ENCODE results near the gene MAP3K1.

Gene MAP3K1

DNA sequence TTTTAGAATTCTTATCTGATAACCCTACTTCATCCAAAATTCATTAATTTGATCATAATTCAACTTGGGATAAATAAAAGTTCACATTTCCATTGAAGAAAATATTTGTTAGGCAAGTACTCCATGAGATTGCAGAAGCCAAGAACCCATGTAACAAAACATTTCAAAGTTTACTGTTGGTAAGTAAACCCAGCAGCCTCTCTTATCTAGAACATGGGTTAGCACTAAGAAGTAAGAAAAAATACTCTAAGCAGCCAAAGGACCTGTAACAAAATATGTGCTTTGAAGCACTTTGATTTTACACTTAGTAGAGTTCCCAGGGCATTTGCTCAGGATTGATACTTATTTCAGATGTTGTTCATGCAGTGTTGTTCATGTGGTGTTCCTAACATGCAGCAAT, 8.7 kb downstream of the MAP3K1 start:
- Histone ChIP-seq H3K36me3 (ENCODE audit: insufficient read depth, low read length) (no peaks in the 10 kb centered on the region), H3K9me3 (ENCODE audit: control insufficient read depth, insufficient read depth, low read length) (no peaks in the 10 kb centered on the region), H3K4me1 (ENCODE audit: insufficient read depth, low read length) (peaks cover 10% of the 10 kb centered on the region; the same call in 1 of the 2 replicates), H3K9ac (ENCODE audit: low read depth, low read length) (no peak overlapping the region)

DNA sequence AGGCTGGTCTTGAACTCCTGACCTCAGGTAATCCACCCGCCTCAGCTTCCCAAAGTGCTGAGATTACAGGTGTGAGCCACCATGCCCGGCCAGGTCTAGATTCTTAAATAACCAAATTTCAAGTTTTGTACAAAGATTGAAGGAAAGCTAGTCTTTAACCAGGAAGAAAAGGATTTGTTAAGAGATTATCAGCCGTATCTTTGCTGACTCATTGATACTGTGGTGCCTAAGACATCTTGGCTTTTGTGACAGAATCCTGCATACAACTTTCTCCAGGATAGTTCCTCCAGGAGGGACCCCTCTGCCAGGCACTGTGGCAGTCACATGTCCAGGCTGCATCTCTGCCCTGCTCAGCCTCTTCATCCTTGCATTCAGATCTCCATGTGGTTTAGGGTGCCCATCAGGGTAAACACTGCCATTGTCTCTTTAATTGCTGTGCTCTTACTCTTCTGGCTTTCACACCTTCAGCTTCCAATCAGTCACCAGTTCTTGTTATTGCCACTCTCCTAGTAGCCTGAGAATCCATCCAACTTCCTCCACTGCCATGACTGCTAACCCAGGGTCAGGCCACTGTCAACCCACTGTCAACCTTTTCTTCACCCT, 10.0 kb downstream of the MAP3K1 start:
- peaks cover 14% of the 10 kb centered on the region; the same call in 1 of the 2 replicates for H3K4me1 ChIP-seq (ENCODE audit: insufficient read depth, low read length)
- no peak overlapping the region for H3K9ac ChIP-seq (ENCODE audit: low read depth, low read length)
- H3K9me3 ChIP-seq (ENCODE audit: control insufficient read depth, insufficient read depth, low read length), result no peaks in the 10 kb centered on the region
- H3K36me3 ChIP-seq (ENCODE audit: insufficient read depth, low read length), result no peaks in the 10 kb centered on the region

DNA sequence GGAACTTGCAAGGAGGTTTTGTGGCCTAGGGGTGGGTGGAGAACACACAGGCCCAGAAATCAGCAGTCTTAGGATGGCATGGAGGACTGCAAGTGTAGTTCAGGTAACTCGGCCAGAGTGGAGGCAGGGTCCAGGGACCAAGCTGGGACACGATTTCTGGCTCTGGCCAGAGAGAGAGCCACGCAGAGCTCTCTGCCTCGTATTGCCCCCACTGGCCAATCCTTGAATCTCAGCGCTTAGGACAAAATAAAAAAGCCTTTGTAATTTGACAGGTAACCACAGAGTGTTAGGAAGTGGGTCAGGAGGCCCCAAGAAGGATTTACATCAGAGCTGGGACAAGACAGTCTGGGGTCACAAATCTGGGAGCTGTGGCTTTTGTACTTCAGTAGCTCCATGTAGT, 11.7 kb downstream of the MAP3K1 start:
- Histone ChIP-seq H3K9me3 (ENCODE audit: control insufficient read depth, insufficient read depth, low read length) (no peaks in the 10 kb centered on the region), H3K36me3 (ENCODE audit: insufficient read depth, low read length) (no peaks in the 10 kb centered on the region), H3K4me1 (ENCODE audit: insufficient read depth, low read length) (peaks cover 18% of the 10 kb centered on the region), H3K9ac (ENCODE audit: low read depth, low read length) (no peak overlapping the region)

DNA sequence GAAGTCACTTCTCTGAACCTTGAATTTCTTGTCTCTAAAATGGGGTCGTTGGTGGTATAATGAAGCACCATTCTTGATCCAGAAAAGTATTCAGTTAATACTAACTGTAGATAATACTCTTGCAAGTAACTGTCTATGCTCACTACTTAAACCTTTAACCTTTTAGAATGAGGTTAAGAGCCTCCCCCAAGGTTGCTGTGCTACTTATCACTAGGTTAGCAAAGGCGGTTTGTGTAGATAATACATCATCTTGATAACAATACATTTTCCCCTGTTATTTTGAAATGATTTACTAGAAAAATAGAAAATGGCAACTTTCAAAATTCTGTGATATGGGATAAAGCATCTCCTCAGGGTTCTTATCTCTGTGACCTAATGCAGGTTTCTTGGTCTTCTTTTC, 12.6 kb downstream of the MAP3K1 start:
- H3K36me3 ChIP-seq (ENCODE audit: insufficient read depth, low read length), result no peaks in the 10 kb centered on the region
- no peaks in the 10 kb centered on the region for H3K9me3 ChIP-seq (ENCODE audit: control insufficient read depth, insufficient read depth, low read length)
- H3K4me1 ChIP-seq (ENCODE audit: insufficient read depth, low read length), result peaks cover 23% of the 10 kb centered on the region
- no peak overlapping the region for H3K9ac ChIP-seq (ENCODE audit: low read depth, low read length)

DNA sequence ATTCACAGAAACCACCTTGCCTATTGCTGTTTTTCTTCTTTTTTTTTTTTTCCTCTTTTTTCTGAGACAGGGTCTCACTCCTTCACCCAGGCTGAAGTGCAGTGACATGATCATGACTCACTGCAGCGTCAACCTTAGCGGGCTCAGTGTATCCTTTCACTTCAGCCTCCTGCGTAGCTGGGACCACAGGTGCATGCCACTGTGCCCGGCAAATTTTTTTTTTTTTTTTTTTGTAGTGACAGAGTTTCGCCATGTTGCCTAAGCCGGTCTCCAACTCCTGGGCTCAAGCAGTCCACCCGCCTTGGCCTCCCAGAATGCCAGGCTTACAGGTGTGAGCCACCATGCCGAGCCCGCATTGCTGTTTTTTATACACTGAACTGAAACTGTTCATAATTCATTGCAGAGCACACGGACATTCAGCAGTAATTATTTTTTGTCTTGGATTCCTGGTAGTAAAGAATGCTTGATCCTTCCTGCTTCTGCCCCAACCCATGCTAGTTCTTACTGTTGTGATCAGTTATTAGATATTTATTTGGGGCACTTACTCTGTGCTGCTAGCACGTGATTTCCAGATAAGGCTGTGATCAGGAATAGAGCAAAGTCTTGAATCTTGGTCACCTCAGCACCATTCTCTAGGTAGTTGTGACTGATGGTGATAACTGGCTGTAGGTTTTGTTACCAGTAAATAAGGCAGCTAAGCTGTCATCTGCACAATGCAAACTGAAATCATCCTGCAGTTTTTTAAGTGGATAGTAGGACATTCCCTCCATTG, 14.0 kb downstream of the MAP3K1 start:
- Histone ChIP-seq H3K4me1 (ENCODE audit: insufficient read depth, low read length) (peaks cover 30% of the 10 kb centered on the region), H3K9me3 (ENCODE audit: control insufficient read depth, insufficient read depth, low read length) (no peaks in the 10 kb centered on the region), H3K36me3 (ENCODE audit: insufficient read depth, low read length) (no peaks in the 10 kb centered on the region), H3K9ac (ENCODE audit: low read depth, low read length) (no peak overlapping the region)

DNA sequence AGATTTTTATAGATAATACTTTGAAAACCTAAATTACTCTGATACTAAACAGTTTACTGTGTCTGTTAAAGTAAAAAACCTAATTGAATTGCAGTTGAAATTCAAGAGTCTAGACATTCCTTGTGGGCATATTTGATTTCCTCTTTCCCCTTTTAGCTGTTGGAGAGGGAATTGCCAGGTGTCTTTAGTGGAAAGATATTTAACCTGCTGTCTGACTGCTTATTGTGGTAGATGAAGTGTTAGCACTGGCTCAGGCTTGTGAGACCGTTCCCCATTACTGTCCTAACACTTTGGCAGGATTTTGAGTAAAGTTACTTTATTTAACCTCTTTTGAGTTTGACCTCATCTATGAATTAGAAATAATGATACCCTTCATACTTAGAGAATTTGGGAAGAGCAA, 16.4 kb downstream of the MAP3K1 start:
- H3K9me3 ChIP-seq (ENCODE audit: control insufficient read depth, insufficient read depth, low read length), result no peaks in the 10 kb centered on the region
- H3K36me3 ChIP-seq (ENCODE audit: insufficient read depth, low read length), result no peaks in the 10 kb centered on the region
- no peak overlapping the region for H3K9ac ChIP-seq (ENCODE audit: low read depth, low read length)
- peaks cover 30% of the 10 kb centered on the region for H3K4me1 ChIP-seq (ENCODE audit: insufficient read depth, low read length)

DNA sequence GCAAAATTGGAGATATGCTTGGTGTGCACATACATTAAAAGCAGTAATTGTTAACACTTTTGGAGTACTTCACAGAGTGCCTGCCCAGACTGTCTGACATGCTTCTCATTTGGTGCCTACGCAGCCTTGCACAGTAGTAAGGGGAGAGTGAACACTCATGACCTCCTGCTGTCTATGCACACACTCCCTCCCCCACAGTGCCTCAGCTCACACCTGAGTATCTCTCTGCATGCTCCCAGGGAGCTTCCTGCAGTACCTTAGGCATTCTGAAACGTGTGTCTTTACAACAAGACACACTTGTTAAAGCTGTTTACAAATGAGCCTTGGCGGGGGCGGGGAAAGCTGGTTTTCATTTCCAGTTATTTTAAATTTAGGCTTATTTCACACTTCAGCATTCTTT, 18.0 kb downstream of the MAP3K1 start:
- no peak overlapping the region for H3K9ac ChIP-seq (ENCODE audit: low read depth, low read length)
- H3K9me3 ChIP-seq (ENCODE audit: control insufficient read depth, insufficient read depth, low read length), result no peaks in the 10 kb centered on the region
- H3K4me1 ChIP-seq (ENCODE audit: insufficient read depth, low read length), result peaks cover 39% of the 10 kb centered on the region
- H3K36me3 ChIP-seq (ENCODE audit: insufficient read depth, low read length), result no peaks in the 10 kb centered on the region

DNA sequence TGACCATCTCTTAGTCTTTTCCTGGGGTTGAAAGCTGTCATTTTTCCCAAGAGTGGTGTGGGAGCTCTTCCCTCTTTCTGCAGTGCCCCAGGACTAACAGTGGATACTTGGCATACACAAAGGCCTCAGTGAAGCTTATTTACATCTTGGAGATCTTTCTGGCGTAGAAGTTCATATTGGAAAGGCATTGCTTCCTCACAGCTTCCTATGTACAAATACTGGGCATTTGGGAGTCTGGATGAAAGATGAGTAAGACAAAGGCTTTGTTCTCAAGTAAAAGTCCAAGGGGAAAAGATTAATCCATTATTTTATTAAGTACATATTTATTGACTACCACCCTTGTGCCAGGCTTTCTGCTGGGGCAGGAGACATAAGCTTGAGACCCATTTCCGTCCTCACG, 22.0 kb downstream of the MAP3K1 start:
- H3K9ac ChIP-seq (ENCODE audit: low read depth, low read length), result no peak overlapping the region
- H3K36me3 ChIP-seq (ENCODE audit: insufficient read depth, low read length), result no peaks in the 10 kb centered on the region
- no peaks in the 10 kb centered on the region for H3K9me3 ChIP-seq (ENCODE audit: control insufficient read depth, insufficient read depth, low read length)
- peaks cover 25% of the 10 kb centered on the region for H3K4me1 ChIP-seq (ENCODE audit: insufficient read depth, low read length)

DNA sequence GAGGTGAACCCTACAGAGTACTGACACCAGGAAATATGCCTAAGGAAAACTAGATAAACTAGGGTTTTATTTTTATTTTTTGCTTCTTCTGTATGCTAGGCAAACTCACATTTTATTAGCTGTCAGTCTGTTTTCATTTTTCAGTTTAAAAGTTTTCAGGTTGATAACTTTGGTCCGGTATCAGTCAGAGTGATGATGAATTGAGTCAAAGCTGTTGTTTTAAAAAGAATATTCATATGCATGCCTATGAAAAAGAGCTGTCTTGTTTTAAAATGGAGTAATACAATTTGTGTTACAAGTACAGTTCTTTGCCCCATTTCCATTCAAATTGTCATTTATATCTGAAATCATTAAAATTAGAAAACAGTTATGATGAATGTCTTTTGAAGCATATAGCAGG, 22.6 kb downstream of the MAP3K1 start:
- Histone ChIP-seq H3K9ac (ENCODE audit: low read depth, low read length) (no peak overlapping the region), H3K9me3 (ENCODE audit: control insufficient read depth, insufficient read depth, low read length) (no peaks in the 10 kb centered on the region), H3K36me3 (ENCODE audit: insufficient read depth, low read length) (no peaks in the 10 kb centered on the region), H3K4me1 (ENCODE audit: insufficient read depth, low read length) (peaks cover 23% of the 10 kb centered on the region)

DNA sequence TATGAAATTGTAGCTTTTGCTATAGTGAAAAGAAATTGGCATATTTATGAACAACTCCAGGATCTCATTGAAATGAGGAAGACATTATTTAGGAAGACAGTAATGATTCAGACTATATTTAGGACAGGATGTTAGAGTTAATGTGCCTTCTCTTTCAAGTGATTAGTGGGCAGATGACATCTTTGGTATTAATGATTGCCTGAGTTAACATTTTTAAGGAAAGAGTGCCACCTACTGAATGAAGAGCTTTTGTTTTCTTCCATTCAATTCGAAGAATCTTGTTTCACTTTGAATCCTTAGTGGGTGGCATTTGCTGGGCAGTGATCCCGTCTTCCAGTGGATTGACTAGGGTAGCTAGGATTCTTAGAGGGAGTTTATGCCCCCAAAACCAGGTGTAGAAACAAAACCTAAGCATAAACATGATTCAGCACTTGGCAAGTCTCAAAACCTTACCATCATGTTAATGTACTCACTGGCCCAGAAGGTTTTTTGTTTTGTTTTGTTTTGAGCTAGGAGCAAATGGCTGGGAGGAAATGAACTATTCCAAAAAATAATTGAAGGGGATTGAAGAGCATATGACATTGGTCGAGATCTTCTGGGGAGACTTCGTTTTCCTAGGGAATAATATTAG, 23.2 kb downstream of the MAP3K1 start:
- Histone ChIP-seq H3K9me3 (ENCODE audit: control insufficient read depth, insufficient read depth, low read length) (no peaks in the 10 kb centered on the region), H3K4me1 (ENCODE audit: insufficient read depth, low read length) (peaks cover 23% of the 10 kb centered on the region), H3K9ac (ENCODE audit: low read depth, low read length) (no peak overlapping the region), H3K36me3 (ENCODE audit: insufficient read depth, low read length) (no peaks in the 10 kb centered on the region)

DNA sequence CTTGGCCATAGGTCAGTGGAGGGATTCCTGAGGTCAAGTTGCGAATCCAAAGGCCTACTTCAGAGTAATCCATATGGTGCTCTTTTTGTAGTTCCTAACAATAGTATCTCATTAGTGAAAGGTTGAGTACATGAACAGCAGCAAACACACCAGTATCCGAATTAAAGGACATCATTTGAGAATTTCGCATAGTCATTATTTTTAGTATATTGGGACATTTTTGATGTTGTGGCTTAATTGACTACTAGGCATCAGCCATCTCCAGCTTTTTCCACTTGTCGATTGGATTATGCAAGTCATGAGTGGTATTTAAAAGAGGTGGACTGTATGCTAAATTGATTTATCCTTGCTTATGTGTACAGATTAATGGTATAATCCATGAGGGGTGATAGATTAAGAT, 23.7 kb downstream of the MAP3K1 start:
- Histone ChIP-seq H3K4me1 (ENCODE audit: insufficient read depth, low read length) (peaks cover 18% of the 10 kb centered on the region), H3K9ac (ENCODE audit: low read depth, low read length) (no peak overlapping the region)

DNA sequence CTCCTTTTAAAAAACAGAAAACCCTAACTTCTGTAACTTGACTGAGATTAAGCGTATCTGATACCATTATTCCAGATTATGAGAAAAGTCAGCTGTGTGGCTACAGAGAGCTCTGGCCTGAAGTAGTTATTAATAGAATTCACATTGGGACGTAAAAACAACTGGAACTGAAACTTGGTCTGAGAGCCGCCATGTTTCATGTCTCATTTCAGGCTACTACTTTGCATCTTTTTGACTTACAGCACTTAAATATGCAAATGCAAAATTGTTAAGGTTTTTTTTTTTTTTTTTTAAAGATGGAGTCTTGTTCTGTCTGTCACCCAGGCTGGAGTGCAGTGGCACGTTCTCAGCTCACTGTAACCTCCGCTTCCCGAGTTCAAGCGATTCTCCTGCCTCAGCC, 25.2 kb downstream of the MAP3K1 start:
- no peaks in the 10 kb centered on the region for H3K36me3 ChIP-seq (ENCODE audit: insufficient read depth, low read length)
- no peak overlapping the region for H3K9ac ChIP-seq (ENCODE audit: low read depth, low read length)
- peaks cover 24% of the 10 kb centered on the region for H3K4me1 ChIP-seq (ENCODE audit: insufficient read depth, low read length)
- no peaks in the 10 kb centered on the region for H3K9me3 ChIP-seq (ENCODE audit: control insufficient read depth, insufficient read depth, low read length)

More for the DNA sequence above, 23.7 kb downstream of the MAP3K1 start:
- Histone ChIP-seq H3K9me3 (ENCODE audit: control insufficient read depth, insufficient read depth, low read length) (no peaks in the 10 kb centered on the region), H3K36me3 (ENCODE audit: insufficient read depth, low read length) (no peaks in the 10 kb centered on the region)

DNA sequence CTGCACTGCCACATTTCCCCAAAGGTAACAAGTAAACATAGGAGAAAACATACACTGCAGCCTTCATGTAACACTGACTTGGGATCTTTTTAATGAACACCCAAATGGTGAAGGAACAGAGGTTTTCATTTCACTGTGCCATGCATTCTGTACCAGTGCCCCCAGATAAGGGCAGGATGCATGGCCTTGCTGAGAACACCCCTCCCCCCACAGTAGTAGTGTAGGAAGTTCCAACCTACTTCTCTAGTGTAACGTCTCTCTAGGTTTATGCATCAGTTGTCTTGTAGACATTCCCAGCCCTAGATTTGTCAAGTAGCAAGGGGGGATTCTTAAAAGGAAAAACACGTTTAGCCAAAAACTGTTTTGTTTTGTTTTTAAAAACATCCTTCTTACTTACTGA, 29.9 kb downstream of the MAP3K1 start:
- H3K9me3 ChIP-seq (ENCODE audit: control insufficient read depth, insufficient read depth, low read length), result no peaks in the 10 kb centered on the region
- no peaks in the 10 kb centered on the region for H3K36me3 ChIP-seq (ENCODE audit: insufficient read depth, low read length)
- no peak overlapping the region for H3K9ac ChIP-seq (ENCODE audit: low read depth, low read length)
- H3K4me1 ChIP-seq (ENCODE audit: insufficient read depth, low read length), result peaks cover 14% of the 10 kb centered on the region

DNA sequence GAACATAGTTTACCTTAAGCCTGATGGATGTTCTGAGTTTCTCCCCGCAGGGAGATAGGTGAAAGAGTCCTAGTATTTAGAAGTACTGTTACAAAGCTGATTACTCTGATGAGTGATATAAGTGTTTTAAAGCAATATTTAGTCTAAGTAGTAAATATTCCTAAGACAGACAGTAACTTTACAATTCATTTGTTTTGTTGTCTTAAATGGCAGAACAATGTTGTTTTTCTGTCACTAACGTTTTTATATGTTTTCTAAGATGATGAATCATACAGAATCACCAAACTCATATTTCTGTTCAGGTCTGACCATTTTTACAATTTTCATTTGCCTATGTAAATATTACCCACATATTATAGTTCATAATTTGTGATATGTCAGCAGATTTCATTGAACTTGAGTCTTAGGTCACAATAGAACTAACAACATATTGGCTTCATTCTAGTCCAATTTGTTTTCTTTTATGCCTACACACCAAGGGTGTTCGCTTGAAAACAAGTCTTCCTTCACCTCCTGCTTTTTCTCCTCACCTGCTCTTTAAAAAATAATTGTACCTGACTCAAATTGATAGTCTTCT, 30.6 kb downstream of the MAP3K1 start:
- H3K4me1 ChIP-seq (ENCODE audit: insufficient read depth, low read length), result peaks cover 14% of the 10 kb centered on the region
- no peaks in the 10 kb centered on the region for H3K36me3 ChIP-seq (ENCODE audit: insufficient read depth, low read length)
- no peaks in the 10 kb centered on the region for H3K9me3 ChIP-seq (ENCODE audit: control insufficient read depth, insufficient read depth, low read length)
- no peak overlapping the region for H3K9ac ChIP-seq (ENCODE audit: low read depth, low read length)

DNA sequence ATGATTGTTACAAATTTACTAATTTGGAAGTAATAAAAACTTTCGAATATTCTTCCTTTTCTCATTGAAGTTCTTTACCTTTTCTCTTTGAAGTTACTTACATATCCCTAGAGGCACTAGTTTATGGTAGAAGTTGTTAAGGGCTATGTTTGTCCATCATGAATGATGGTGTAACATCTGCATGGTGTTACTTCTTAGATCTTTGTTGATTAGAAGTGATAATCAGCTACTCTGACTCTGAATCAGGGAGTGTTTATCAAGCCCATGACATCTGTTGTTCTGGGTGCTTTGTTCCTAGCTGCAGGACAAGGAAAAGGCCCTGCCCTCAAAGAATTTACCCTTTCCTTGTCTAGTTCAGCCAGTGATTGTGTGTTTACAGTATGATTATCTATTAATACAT, 32.9 kb downstream of the MAP3K1 start:
- H3K36me3 ChIP-seq (ENCODE audit: insufficient read depth, low read length), result no peaks in the 10 kb centered on the region
- H3K9me3 ChIP-seq (ENCODE audit: control insufficient read depth, insufficient read depth, low read length), result no peaks in the 10 kb centered on the region
- no peak overlapping the region for H3K9ac ChIP-seq (ENCODE audit: low read depth, low read length)
- H3K4me1 ChIP-seq (ENCODE audit: insufficient read depth, low read length), result peaks cover 14% of the 10 kb centered on the region
